Measurements from ENCODE around the gene ZNHIT3. TPM values are rescaled to one million over a fixed set of nuclear protein-coding genes. Genes with fewer than 3 reads are reported as not detected.

ZNHIT3 gene
- total RNA-seq, 3 donors from 2014 or later (not counting 1 experiment from before 2014, with no cell fraction given), result 27.1 to 41.3 (median 36.6) TPM

DNA sequence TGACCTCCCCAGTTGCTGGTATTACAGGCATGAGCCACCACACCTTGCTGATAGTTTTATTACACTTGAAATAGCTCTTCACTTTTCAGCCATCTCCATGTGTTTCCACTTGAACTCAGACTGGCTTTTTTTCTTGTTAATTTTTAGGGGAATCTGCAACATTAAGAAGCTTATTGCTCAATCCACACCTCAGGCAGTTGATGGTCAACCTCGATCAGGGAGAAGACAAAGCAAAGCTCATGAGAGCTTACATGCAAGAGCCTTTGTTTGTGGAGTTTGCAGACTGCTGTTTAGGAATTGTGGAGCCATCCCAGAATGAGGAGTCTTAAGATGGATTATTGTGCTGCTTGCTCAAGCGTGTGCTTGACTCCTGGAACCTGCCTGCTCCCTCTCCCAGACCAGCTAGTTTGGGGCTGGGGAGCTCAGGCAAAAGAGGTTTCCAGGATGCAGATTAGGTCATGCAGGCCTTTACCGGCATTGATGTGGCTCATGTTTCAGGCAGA, 8.6 kb downstream of the ZNHIT3 start:
- no peaks in the 10 kb centered on the region for H3K9me3 Mint-ChIP-seq
- no peaks in the 10 kb centered on the region for H3K27me3 ChIP-seq (ENCODE audit: control insufficient read depth, insufficient read depth, low read length)
- TF ChIP-seq, protein P1, sequence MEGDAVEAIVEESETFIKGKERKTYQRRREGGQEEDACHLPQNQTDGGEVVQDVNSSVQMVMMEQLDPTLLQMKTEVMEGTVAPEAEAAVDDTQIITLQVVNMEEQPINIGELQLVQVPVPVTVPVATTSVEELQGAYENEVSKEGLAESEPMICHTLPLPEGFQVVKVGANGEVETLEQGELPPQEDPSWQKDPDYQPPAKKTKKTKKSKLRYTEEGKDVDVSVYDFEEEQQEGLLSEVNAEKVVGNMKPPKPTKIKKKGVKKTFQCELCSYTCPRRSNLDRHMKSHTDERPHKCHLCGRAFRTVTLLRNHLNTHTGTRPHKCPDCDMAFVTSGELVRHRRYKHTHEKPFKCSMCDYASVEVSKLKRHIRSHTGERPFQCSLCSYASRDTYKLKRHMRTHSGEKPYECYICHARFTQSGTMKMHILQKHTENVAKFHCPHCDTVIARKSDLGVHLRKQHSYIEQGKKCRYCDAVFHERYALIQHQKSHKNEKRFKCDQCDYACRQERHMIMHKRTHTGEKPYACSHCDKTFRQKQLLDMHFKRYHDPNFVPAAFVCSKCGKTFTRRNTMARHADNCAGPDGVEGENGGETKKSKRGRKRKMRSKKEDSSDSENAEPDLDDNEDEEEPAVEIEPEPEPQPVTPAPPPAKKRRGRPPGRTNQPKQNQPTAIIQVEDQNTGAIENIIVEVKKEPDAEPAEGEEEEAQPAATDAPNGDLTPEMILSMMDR (IDR thresholded peaks at IDR 0.05), result no peak
- ATAC-seq (no peak), DNase-seq (no peak)
- peak overlapping the region; percentile 38 for H3K27ac Mint-ChIP-seq
- H3K27ac ChIP-seq (ENCODE audit: low read length), result no peak overlapping the region
- no peaks in the 10 kb centered on the region for H3K27me3 Mint-ChIP-seq (ENCODE audit: low read depth in 2 of 2)
- no peaks in the 10 kb centered on the region for H3K9me3 ChIP-seq (ENCODE audit: control insufficient read depth, insufficient read depth, low read length)
- no peak overlapping the region for H3K4me3 Mint-ChIP-seq
- H3K4me1 Mint-ChIP-seq, result peaks cover 12 to 16% of the 10 kb centered on the region in 2 donors
- H3K36me3 Mint-ChIP-seq, result peaks cover 13% of the 10 kb centered on the region
- intact Hi-C loops (cut with micrococcal nuclease), result no loop called here
- no peaks in the 10 kb centered on the region for H3K4me1 ChIP-seq (ENCODE audit: control insufficient read depth, insufficient read depth, low read length)
- H3K36me3 ChIP-seq (ENCODE audit: control insufficient read depth, insufficient read depth, low read length), result peaks cover 56% of the 10 kb centered on the region
- 97% methylated on average over 3 of the region's 3 CpGs for WGBS (ENCODE audit: insufficient coverage)
- H3K4me3 ChIP-seq (ENCODE audit: low read length), result no peak overlapping the region

DNA sequence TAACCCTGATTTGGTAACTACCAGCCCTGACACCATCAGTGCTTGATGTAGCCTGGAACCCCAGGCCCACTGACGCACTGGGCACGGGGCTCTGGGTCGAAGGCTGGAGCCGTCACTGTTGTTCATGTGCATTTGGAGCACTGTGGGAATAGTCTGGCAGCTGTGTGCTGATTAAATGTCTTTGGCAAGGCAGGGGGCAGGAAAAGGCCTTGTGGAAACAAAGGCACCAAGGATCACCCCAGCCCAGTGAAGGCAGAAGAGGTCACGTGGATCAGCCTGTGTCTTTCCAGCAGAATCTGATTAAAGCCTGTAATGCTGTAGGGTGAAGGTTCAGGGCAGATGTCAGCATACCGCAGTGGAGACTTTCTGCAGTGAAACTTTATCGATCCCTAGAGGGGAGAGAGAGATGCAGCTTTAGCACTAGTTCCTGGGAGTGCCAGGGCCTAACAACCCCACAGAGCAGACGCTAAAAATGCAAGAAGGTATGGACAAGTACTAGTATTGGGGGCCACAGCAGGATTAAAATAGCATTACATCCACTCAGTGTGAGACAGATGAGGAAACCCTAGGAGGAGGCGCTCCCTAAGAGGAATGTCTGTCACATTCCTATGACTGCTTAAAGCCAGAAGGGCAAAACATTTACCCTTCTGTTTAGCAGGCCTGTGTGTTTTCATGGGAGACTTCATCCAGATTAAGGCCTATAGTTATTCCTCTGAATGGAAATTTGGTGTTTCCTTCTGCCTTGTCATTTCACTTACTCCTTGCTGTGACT, 9.7 kb downstream of the ZNHIT3 start:
- ATAC-seq (no peak), DNase-seq (no peak)
- Mint-ChIP-seq H3K27ac (no peak overlapping the region), H3K27me3 (ENCODE audit: low read depth in 2 of 2) (no peaks in the 10 kb centered on the region), H3K36me3 (peaks cover 13% of the 10 kb centered on the region), H3K4me1 (peaks cover 6 to 11% of the 10 kb centered on the region in 2 donors), H3K9me3 (no peaks in the 10 kb centered on the region), H3K4me3 (no peak overlapping the region)
- H3K36me3 ChIP-seq (ENCODE audit: control insufficient read depth, insufficient read depth, low read length), result peaks cover 56% of the 10 kb centered on the region
- intact Hi-C loops (cut with micrococcal nuclease), result no loop called here
- H3K27ac ChIP-seq (ENCODE audit: low read length), result no peak overlapping the region
- H3K4me3 ChIP-seq (ENCODE audit: low read length), result no peak overlapping the region
- no peaks in the 10 kb centered on the region for H3K27me3 ChIP-seq (ENCODE audit: control insufficient read depth, insufficient read depth, low read length)
- H3K9me3 ChIP-seq (ENCODE audit: control insufficient read depth, insufficient read depth, low read length), result no peaks in the 10 kb centered on the region
- H3K4me1 ChIP-seq (ENCODE audit: control insufficient read depth, insufficient read depth, low read length), result no peaks in the 10 kb centered on the region
- WGBS (ENCODE audit: insufficient coverage), result 98% methylated on average over 9 of the region's 9 CpGs
- TF ChIP-seq, protein P1 (IDR thresholded peaks at IDR 0.05), result no peak

DNA sequence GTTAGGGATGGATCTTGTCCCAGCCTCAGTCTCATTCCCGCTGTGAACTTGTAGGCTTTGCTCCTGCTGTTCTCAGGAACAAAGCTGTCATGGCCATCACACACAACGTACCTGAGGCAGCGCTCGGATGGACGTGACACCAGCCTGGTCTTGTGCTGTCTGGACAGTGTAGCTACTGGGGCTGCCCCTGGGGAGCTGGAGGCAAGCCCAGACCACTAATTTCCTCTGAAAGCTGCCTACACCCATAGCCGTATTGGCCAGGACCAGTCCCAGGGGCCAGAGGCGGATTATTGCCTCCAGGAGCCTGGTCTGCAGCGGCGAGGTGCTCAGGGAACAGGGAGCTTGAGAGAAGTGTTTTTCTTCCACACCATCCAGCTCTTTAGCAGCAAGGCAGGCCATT, 11.7 kb downstream of the ZNHIT3 start:
- no peaks in the 10 kb centered on the region for H3K4me1 ChIP-seq (ENCODE audit: control insufficient read depth, insufficient read depth, low read length)
- TF ChIP-seq, protein P1 (IDR thresholded peaks at IDR 0.05), result no peak
- Mint-ChIP-seq H3K4me3 (no peak overlapping the region), H3K27me3 (ENCODE audit: low read depth in 2 of 2) (no peaks in the 10 kb centered on the region), H3K4me1 (no peaks in the 10 kb centered on the region), H3K27ac (no peak overlapping the region), H3K36me3 (peaks cover 13% of the 10 kb centered on the region), H3K9me3 (no peaks in the 10 kb centered on the region)
- H3K4me3 ChIP-seq (ENCODE audit: low read length), result no peak overlapping the region
- H3K9me3 ChIP-seq (ENCODE audit: control insufficient read depth, insufficient read depth, low read length), result no peaks in the 10 kb centered on the region
- no peak overlapping the region for H3K27ac ChIP-seq (ENCODE audit: low read length)
- 96% methylated on average over 9 of the region's 9 CpGs for WGBS (ENCODE audit: insufficient coverage)
- peaks cover 45% of the 10 kb centered on the region for H3K36me3 ChIP-seq (ENCODE audit: control insufficient read depth, insufficient read depth, low read length)
- no peaks in the 10 kb centered on the region for H3K27me3 ChIP-seq (ENCODE audit: control insufficient read depth, insufficient read depth, low read length)
- ATAC-seq (no peak), DNase-seq (no peak)
- intact Hi-C loops (cut with micrococcal nuclease), result no loop called here
